HG03135 (cell line): Measurements from ENCODE around the gene HIVEP1.

ENCODE experiments used
- ATAC-seq: cut with Tn5 transposase; IDR thresholded peaks from one replicate; pipeline ENCODE4 v1.9.1; 2021; ENCODE audit warnings: mild to moderate bottlenecking, moderate library complexity; ENCODE audit not compliant: unreplicated experiment

HIVEP1 gene

GRCh38 chr6:12047792-12048432 is 35.8 kb downstream of the HIVEP1 start:
- no peak for ATAC-seq

DNA sequence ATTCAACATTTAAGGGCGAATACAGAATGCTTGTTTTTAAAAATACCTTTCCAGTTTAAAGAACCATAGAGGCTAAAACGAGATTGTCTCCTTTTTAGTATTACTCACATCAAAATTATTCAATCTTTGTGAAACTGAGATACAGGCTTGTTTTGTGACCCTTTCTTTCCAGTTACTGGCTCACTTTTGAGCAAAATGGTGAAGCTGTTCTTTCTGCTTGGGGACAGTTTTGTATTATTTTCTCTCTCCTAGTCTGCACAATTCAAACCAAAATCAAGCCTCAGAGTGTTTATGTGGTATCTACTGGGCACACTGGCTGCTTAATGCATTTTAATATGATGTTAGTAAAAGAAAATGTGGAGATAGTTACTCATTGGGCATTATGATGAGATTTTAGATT is 36.5 kb downstream of the HIVEP1 start:
- ATAC-seq = no peak

DNA sequence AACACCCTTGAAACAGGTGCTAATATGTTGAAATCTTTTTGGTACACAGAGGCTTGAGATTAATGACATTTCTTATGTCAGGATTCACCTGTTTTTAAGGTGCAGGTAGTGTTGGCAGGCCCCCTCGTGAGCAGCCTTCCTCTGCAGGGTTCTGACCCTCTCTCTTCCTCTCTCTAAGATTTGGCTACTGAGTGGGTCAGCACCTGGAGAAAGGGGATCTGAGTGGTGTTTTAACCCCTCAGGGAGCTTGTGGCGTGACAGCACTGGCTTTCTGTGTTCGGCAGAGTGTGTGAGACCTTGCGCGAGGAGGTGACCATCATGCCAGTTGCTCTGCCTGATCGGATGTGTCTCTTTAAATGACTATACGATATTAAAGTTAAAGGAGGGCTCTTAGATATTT is 37.1 kb downstream of the HIVEP1 start:
- ATAC-seq = no peak

DNA sequence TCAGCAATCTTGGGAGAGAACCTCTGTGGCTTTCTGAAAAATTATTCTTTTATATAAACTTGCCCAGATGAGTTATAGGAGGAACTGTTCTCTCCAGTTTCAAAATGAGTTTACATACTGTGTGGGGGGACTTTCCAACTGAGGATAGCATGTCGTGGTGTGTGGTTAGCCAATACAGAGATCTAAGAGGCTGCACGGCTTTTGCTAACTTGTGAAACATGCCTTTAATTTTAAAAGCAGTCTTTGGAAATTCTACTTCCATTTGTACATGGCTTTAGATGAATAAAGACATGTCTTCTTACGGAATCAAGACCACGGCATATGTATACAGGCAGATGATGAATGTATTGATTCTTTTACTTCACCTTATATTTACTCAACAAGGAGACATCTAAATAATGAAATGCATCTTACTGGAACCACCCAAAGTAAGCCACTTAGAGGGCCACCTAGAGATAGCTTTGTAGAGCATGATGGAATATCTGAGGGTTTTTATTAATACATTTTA is 39.8 kb downstream of the HIVEP1 start:
- ATAC-seq = peak; percentile 74

DNA sequence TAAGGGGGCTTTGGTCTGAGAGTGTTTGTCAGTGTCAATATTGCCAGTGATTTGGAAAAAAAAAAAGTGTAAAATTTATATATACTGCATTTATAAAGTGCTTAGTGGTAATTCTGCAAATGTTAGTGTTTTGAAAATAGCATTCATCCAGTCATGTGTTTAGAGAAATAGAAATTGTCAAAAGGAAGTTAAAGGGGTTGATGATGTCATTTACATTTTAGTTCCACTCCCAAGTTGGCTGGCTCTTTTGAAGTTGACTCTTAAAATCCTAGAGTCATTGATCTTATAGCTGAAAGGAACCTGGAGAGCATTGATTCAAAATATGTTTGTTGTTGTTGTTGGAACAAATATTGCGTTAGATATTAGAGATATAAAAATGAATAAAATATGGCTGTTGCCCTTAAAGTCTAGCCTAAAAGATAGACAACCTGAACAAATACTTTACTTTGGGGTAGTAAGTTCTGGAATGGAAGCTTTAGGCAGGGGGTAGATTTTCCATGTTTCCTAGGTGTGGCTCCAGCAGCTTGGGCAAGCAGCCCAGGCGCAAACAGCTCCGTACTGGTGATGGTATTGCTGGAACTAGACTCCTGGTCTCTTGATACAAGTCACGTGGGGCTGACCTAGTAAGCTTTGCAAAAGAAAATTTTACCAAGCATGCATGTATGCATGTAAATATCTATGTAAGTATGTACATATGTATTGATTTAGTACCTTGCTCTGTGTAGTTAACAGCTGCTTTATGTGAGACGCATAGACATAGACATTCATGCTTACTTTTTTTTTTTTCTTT is 46.3 kb downstream of the HIVEP1 start:
- no peak for ATAC-seq

DNA sequence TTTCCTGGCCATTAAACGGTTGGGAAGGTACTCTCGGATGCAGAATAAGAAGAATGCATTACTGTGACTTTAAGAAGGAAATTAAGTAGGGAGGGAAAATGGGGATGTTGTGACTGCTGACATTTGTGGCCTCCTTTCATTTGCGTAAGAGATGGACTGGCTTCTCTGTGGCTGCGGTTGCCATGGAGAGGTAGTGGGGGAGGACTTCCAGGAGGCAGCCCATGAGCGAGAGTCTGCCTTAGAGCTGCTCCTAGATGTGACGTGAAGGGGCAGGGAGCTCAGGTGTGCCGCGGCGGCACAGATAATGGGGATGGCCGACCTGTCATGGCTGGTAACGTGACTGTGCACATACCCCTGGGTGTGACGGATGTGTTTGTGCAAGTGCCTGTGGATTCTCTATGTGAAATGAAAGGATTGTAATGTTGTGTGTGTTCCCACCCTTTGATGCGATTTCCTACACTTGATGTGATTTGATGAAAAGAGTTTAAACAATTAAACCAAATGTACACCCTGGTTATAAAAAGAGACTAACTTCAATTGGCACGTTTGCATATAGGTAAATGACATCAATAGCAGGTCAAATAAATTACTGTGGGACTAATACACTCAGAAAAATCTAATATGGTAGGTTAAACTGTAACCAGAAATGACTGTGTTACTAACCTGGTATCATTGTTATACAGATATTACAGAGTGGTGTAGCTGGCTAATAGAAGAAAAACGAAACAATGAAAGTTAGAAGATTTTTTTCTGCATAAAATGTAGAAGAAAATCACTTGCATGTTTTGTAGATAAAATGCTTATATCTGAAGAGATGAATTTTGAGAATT is 48.9 kb downstream of the HIVEP1 start:
- ATAC-seq = peak; percentile 81

GRCh38 chr6:12062605-12063004 is 50.5 kb downstream of the HIVEP1 start:
- no peak for ATAC-seq

- no peak for ATAC-seq
These were observed 52.0 kb downstream of the HIVEP1 start for GRCh38 chr6:12064131-12064530.

DNA sequence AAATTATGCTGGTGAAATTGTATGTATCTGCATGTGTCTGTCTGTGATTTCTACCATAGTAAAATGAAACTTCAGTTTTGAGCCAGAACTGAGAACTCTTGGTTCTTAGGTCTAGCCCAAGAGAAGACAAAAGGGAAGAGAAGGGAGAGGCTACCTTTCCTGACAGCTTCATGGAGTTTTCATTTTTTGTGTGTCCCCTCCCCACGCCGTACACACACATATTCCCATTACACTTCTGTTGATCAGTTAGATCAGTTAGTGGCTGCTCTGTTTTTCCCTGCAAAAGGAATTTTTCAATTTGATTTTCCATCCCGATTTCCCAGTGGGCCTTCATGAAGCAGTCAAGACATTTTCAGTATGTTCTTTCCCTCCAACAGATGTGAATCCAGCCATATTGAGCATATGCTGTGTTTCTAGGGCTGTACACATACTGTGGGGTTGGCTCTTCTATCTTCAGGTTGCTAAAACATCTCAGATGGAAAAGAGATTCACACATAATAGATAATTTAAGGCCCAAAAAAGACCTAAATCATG is 52.5 kb downstream of the HIVEP1 start:
- ATAC-seq = no peak

GRCh38 chr6:12065321-12066140 is 53.4 kb downstream of the HIVEP1 start:
- ATAC-seq = no peak

GRCh38 chr6:12066297-12066696 is 54.2 kb downstream of the HIVEP1 start:
- ATAC-seq = no peak

GRCh38 chr6:12068899-12069557 is 56.9 kb downstream of the HIVEP1 start:
- ATAC-seq = no peak

DNA sequence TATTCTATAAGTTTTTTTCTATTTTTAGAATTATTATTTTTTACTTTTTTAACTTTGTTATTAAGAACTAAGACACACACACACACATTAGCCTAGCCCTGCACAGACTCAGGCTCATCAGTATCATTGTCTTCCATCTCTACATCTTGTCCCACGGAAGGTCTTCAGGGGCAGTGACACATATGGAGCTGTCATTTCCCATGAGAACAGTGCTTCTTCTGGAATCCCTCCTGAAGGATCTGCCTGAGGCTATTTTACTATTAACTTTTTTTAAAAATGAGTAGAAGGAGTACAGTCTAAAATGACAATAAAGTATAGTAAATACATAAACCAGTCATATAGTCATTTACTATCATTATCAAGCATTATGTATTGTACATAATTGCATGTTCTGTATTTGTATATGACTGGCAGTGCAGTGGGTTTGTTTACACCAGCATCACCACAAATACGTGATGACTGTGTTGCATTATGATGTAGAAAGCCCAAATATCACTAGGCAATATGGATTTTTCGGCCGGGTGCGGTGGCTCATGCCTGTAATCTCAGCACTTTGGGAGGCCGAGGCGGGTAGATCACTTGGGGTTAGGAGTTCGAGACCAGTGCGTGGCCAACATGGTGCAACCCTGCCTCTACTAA is 57.9 kb downstream of the HIVEP1 start:
- no peak for ATAC-seq

- ATAC-seq = no peak
These were observed 59.0 kb downstream of the HIVEP1 start for GRCh38 chr6:12071064-12071615.

DNA sequence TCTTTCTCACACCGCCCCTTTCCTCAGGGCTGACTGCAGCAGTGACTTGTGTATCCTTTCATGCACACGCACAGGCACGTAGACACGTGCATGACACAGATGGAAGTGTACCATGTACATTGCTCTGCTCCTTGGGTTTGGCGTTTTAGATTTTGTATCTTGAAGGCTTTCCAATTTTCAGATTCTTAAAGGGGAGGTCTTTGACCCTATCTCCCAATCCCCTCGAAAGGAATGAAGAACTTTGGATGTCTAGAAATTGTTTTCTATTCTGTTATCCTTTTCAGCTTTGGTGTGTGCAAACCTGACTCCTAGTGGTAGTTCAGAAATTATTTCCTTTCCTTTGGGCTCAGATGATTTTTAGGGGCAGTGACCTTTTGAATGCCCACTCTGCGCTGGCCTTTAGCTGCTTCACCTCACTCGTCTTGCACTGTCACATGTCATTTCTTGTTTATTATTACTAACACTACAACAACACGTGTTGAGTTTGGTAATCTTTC is 63.0 kb downstream of the HIVEP1 start:
- no peak for ATAC-seq

GRCh38 chr6:12077021-12077710 is 65.1 kb downstream of the HIVEP1 start:
- ATAC-seq = no peak

DNA sequence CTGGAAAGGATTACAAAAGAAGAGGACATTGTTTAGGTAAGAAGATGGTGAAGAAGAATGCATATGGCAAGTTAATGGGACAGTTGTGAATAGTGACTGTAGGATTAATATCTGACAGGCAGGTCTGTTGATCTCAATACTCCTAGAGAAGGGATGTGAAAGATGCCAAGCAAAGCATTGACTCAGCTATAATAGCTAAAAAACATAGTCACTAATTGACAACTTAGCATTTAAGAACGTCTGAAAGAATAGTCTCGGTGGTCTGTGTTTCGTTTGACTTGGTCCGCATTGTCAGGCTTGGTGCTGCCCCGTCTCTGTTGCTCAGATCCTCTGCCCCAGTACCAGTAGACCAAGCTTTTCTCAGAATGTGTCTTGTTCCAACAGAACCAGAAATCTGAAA is 65.9 kb downstream of the HIVEP1 start:
- ATAC-seq = no peak

DNA sequence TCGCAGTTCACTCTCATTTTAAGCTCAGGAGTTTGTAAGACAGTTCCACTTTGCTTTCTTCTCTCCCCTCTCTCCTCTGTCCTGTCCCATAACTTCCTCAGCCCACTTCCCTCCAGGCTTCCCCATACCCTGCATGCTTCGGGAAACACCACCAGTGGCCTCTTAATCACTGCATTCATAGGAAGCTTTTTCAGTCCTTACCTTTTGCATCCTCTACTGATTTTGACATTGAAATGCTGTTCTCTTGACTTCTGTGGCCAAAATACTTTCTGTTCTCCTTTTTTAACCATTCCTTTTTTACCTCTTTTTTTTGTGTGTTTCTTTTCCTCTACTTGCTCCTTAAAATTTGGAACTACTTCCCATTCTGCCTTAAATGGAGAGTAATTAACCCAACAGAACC is 69.7 kb downstream of the HIVEP1 start:
- ATAC-seq = no peak
